Fibroblast of pulmonary artery (primary cell): ENCODE measurements around the gene PTBP1.

Experiments used
- DNase-seq: peaks from one replicate; pipeline ENCODE4 v3.0.0-alpha.2; 2010; ENCODE audit warnings: low read depth
- H3K4me3 ChIP-seq: replicated peaks from 2 replicates; pipeline ENCODE4 v1.5.1; 2011; ENCODE audit warnings: low read depth, mild to moderate bottlenecking, control low read depth, low read length, moderate library complexity
- CTCF ChIP-seq: IDR thresholded peaks from 2 replicates; pipeline ENCODE4 v1.5.1; 2011; ENCODE audit warnings: mild to moderate bottlenecking, control low read depth, low read length, inconsistent platforms; ENCODE audit errors: missing control alignments

Gene PTBP1

GRCh38 chr19:861141-861755 lies 64.0 kb downstream of the PTBP1 start:
- no peak overlapping the region for H3K4me3 ChIP-seq
- TF ChIP-seq CTCF = no peak
- DNase-seq = no peak
